Stimulated activated naive CD8-positive, alpha-beta T cell treated with anti-CD3 and anti-CD28 coated beads, Interleukin-15, amount 100 ng/mL, for 72 hours (primary cell): ENCODE results near the gene ADGRG3.
A peak's percentile ranks its signal among the peaks of the same experiment; 100 is the strongest.
"Not testable (repeated sequence)": the region's sequence is repeated elsewhere in the genome, so short reads cannot be mapped to it uniquely, and the experiment has no call there.

Source experiments
- ATAC-seq: fragments of 150-1000 bp; cut with Tn5 transposase; 2 replicates; pipeline ENCODE4 v1.10.0; 2021; ENCODE audit warnings: mild to moderate bottlenecking, moderate library complexity
- DNase-seq, 2 donors: peaks; one replicate each; pipeline ENCODE4 v3.0.0; 2021 to 2022
- H3K27ac Mint-ChIP-seq, 2 donors: one replicate each; pipeline ENCODE4 v1.8.0; 2022; ENCODE audit warnings: mild to moderate bottlenecking in 2 of 2, mixed read lengths in 2 of 2, moderate library complexity in 2 of 2
- H3K27me3 Mint-ChIP-seq: one replicate; pipeline ENCODE4 v1.8.0; 2022; ENCODE audit warnings: mixed read lengths
- H3K4me1 Mint-ChIP-seq: one replicate; pipeline ENCODE4 v1.8.0; 2022; ENCODE audit warnings: mild to moderate bottlenecking, mixed read lengths
- H3K4me3 Mint-ChIP-seq, 2 donors: one replicate each; pipeline ENCODE4 v1.8.0; 2022; ENCODE audit warnings: mild to moderate bottlenecking in 2 of 2, mixed read lengths in 2 of 2, moderate library complexity in 1 of 2
- H3K9me3 Mint-ChIP-seq, 2 donors: one replicate each; pipeline ENCODE4 v1.8.0; 2022; ENCODE audit warnings: mixed read lengths in 2 of 2

Gene ADGRG3

DNA sequence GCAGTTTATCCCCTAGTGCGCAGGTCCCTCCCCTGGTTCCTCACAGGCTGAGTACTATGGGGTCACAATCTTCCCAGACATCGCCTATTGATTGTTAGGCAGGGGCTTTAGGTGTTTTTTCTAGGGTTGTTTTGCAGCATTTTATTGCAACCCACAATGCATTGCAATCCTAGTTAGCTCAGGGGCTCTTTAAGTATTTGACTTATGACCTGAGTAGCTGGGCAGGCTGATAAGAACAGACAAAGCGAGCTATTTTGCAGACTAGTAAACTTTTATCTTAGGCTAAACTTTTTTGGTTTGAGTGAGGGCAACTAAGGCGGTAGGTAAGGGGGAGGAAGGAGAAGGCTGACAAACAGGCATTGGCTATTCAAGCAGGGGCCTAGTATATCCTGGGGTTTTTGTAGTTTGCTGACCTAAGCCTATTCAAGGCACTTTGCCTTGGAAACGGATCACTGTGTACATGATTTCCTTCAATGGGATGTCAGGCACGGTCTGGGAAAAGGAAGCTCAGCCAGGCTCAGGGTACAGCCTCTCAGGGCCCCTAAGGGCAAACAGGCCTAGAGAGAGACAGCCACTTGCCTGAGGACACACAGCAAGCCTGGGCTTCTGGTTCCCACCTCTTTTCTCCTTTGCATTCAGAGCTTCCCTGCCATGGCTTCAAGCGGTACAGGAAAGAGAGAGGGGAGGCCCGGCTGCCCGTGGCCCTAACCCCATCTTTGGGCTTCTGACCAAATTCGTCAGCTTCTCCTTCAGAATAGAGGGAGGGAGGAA is 32.9 kb downstream of the ADGRG3 start:
- Mint-ChIP-seq H3K4me3 (no peak overlapping the region), H3K27ac (peak overlapping the region in 1 of 2 donors; percentile 38), H3K9me3 (no peaks in the 10 kb centered on the region), H3K4me1 (no peaks in the 10 kb centered on the region), H3K27me3 (no peaks in the 10 kb centered on the region)
- no peak for ATAC-seq
- no peak for DNase-seq

DNA sequence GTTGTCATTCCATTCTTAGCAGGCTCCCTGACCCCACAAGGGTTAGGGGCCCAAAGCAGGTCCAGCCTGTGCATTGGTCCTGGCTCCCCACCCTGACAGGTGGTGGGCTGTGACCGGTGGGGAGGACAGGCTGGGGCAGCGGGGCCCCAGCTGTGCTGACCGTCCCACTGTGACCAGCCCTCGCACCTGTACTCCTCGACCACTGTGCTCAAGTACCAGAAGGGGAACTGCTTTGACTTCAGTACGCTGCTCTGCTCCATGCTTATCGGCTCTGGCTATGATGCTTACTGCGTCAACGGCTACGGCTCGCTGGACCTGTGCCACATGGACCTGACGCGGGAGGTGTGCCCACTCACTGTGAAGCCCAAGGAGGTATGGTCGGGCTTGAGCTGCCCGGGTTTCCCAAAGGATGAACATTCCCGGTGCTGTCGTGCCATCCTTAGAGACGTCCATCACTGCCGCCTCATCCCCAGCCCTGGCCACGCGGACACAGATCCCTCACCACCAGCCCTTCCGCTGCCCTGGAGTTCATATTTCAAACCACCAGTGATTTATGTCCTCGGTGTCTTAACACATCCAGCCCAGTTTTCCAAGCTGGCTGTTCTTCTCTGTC is 33.8 kb downstream of the ADGRG3 start:
- no peak for ATAC-seq
- H3K27ac Mint-ChIP-seq: peak overlapping the region in 1 of 2 donors; percentile 49
- H3K4me1 Mint-ChIP-seq: no peaks in the 10 kb centered on the region

DNA sequence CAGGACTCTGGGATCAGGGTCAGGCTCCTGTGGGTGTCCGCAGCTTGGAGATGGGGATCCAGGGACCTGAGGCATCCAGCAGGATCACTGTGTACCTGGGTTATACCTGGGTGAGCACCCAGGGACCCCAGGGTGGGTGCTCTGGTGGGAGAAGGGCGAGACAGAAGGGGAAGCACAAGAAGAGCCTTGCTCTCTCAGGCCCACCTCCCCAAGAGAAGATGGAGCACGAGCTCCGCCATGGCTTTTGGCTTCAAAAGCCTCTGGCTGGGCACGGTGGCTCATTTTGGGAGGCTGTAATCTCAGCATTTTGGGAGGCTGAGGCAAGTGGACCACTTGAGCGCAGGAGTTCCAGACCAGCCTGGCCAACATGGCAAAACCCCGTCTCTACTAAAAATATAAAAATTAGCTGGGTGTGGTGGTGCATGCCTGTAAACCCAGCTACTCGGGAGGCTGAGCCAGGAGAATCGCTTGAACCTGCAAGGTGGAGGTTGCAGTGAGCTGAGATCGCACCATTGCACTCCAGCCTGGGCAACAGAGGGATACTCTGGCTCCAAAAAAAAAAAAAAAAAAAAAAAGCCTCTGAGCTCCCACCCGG is 35.4 kb downstream of the ADGRG3 start:
- Mint-ChIP-seq H3K4me3 (no peak overlapping the region), H3K27me3 (peaks cover 11% of the 10 kb centered on the region), H3K9me3 (peaks cover 8 to 11% of the 10 kb centered on the region in 2 donors), H3K4me1 (peaks cover 7% of the 10 kb centered on the region), H3K27ac (no peak overlapping the region)
- ATAC-seq (no peak), DNase-seq (no peak)

More for the DNA sequence above, 33.8 kb downstream of the ADGRG3 start:
- Mint-ChIP-seq H3K4me3 (no peak overlapping the region), H3K9me3 (peaks cover 7 to 8% of the 10 kb centered on the region in 2 donors), H3K27me3 (peaks cover 4% of the 10 kb centered on the region)
- DNase-seq: no peak

DNA sequence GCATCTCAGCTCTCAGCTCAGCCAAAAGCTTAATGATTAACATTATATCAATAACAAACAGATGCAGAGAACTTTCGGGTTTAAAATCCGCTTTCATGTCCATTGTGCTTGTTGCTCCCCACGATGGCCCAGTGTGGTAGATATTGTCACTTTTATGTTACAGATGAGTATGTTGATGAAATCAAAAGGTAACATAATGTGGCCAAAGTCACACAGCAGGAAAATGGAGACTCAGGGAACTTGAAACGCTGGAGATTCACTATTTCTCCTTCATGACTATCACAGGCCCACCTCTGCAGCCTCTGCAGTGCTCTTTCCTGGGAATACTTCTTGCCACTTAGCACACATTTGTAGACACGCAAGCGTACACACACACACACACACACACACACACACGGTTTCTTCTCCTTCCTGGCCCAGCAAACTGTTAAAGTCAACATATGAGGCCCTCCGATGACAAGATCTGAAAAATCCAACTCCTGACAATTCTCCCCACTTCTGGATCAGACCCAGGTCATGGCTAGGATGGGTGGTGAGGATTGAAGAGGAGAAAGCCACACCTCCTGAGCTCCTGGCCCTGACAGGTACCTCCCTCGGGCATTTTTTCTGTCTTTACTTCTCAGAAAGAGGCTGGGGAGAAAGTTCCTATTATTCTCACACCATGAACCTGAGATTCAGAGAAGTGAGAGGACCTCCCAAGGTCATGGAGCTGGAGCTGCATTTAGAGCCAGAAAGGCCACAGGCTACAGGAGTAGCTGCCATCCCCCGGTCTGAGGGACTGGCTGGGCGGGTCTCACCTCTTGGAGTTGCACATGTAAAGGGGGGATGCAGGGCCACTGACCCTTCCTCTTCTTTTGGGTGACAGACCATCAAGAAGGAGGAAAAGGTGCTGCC is 36.2 kb downstream of the ADGRG3 start:
- Mint-ChIP-seq H3K27me3 (peaks cover 11% of the 10 kb centered on the region), H3K4me1 (peaks cover 7% of the 10 kb centered on the region), H3K9me3 (peaks cover 8 to 11% of the 10 kb centered on the region in 2 donors), H3K27ac (peak overlapping the region in 1 of 2 donors; percentile 91), H3K4me3 (no peak overlapping the region)
- ATAC-seq (no peak), DNase-seq (no peak)

DNA sequence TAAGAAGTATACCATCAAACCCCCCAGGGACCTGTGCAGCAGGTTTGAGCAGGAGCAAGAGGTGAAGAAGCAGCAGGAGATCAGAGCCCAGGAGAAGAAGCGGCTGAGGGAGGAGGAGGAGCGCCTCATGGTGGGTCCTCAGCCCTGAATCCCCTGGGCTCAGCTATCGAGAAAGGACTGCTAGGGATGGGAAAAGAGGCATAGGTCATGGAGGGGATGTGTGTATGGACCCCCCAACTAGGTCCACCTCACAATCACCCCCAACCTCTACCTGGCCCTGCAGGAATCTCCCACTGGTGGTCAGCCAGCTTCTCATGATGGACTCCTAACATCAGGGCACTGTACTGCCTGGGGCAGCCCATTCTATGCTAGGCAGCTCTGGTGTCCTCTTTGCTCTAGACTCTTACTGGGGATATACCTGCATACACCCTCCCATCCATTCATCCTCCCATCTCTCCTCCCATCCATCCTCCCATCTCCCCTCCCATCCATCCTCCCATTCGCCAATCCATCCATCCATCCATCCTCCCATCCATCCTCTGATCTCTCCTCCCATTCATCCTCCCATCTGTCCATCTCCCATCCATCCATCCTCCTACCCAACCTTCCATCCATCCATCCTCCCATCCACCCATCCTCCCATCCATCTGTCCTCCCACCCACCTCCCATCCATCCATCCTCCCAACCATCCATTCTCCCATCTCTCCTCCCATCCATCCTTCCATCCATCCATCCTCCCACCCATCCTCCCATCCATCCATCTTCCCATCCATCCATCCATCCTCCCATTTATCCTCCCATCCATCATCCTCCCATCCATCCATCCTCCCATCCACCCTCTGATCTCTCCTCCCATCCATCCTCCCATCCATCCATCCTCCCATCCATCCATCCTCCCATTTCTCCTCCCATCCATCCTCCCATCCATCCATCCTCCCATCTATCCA is 37.1 kb downstream of the ADGRG3 start:
- peaks cover 11% of the 10 kb centered on the region for H3K27me3 Mint-ChIP-seq
- H3K9me3 Mint-ChIP-seq: peaks cover 8 to 11% of the 10 kb centered on the region in 2 donors
- DNase-seq: no peak
- ATAC-seq: no peak
- no peak overlapping the region for H3K4me3 Mint-ChIP-seq
- H3K4me1 Mint-ChIP-seq: peaks cover 7% of the 10 kb centered on the region
- H3K27ac Mint-ChIP-seq: no peak overlapping the region

DNA sequence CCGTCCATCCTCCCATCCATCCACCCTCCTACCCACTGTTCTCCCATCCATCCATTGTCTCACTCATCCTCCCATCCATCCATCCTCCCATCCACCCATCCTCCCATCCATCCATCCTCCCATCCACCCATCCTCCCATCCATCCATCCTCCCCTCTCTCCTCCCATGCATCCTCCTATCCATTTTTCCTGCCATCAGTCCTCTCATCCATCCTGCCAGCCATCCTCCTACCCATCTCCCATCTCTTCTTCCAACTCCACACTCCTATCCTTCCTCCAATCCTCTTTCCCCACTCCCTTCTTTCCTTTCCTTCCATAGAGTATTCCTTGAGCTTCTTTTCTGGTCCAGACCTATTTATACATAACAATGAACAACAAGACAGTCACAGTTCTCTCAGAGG is 38.6 kb downstream of the ADGRG3 start:
- H3K4me1 Mint-ChIP-seq: peaks cover 7% of the 10 kb centered on the region
- no peak overlapping the region for H3K4me3 Mint-ChIP-seq
- peaks cover 8 to 11% of the 10 kb centered on the region in 2 donors for H3K9me3 Mint-ChIP-seq
- no peak for ATAC-seq
- no peak for DNase-seq
- H3K27ac Mint-ChIP-seq: peak overlapping the region; percentile 29 to 66
- peaks cover 11% of the 10 kb centered on the region for H3K27me3 Mint-ChIP-seq

DNA sequence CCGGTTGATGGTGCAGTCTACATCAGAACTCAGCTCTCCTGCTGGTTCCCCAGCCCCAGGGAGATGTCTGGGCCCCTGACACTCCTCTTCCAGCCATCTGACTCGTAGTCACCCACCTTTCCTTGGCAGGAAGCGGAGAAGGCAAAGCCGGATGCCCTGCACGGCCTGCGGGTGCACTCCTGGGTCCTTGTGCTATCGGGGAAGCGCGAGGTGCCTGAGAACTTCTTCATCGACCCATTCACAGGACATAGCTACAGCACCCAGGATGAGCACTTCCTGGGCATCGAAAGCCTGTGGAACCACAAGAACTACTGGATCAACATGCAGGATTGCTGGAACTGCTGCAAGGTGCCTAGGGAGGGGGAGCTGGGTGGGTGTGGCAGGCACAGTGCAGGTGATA is 39.2 kb downstream of the ADGRG3 start:
- no peak for ATAC-seq

DNA sequence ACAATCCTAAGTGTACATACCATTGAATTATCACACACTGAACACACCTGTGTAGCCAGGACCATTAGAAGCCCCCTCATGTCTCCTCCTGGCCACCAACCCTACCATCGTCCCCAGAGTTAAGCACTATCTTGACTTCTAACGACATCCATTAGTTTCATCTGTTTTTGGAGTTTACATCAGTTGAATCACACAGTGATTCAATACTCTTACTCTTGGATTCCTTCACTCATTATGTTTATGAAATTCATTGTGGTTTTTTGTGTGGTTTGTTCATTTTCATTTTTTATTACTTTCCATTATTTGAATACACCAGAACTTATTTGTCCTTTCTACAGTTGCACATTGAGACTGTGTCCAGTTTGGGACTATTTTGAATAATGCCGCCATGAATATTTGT is 40.1 kb downstream of the ADGRG3 start:
- Mint-ChIP-seq H3K27me3 (peaks cover 11% of the 10 kb centered on the region), H3K9me3 (peaks cover 8 to 11% of the 10 kb centered on the region in 2 donors), H3K27ac (peak overlapping the region in 1 of 2 donors; percentile 89), H3K4me1 (peaks cover 7% of the 10 kb centered on the region), H3K4me3 (no peak overlapping the region)
- ATAC-seq (peak; percentile 59), DNase-seq (no peak)

More for the DNA sequence above, 39.2 kb downstream of the ADGRG3 start:
- H3K9me3 Mint-ChIP-seq: peaks cover 8 to 11% of the 10 kb centered on the region in 2 donors
- DNase-seq: no peak
- no peak overlapping the region for H3K4me3 Mint-ChIP-seq
- H3K27me3 Mint-ChIP-seq: peaks cover 11% of the 10 kb centered on the region
- H3K27ac Mint-ChIP-seq: peak overlapping the region in 1 of 2 donors; percentile 64
- H3K4me1 Mint-ChIP-seq: peaks cover 7% of the 10 kb centered on the region

DNA sequence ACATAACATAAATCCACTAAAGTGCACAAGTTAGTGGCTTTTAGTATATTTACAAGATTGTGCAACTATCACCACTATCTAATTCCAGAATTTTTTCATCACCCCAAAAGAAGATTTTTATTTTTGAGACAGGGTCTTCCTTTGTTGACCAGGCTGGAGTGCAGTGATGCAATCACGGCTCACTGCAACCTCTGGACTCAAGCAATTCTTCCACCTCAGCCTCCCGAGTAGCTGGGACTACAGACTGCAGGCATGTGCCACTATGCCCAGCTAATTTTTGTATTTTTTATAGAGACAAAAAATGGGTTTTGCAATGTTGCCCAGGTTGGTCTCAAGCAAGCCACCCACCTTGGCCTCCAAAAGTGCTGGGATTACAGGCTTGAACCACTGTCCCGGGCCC is 41.6 kb downstream of the ADGRG3 start:
- Mint-ChIP-seq H3K27ac (no peak overlapping the region), H3K9me3 (peaks cover 8 to 11% of the 10 kb centered on the region in 2 donors), H3K27me3 (peaks cover 11% of the 10 kb centered on the region), H3K4me1 (peaks cover 7% of the 10 kb centered on the region), H3K4me3 (no peak overlapping the region)
- no peak for ATAC-seq
- no peak for DNase-seq

DNA sequence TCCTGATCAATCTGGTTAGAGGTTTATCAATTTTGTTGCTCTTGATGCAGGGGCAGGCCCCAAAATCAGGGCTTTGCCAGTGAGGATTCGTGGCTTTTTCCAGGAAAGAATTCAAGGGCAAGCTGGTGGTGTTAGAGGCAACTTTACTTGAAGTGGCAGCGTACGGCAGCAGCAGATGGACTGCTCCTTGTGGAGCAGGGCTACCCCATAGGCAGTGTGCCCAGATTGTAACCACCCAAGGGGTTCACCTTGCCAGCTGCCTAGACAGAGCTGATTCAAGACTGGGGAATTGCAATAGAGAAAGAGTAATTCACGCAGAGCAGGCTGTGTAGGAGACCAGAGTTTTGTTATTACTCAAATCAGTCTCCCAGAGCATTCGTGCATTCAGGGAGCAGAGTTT is 43.2 kb downstream of the ADGRG3 start:
- Mint-ChIP-seq H3K27ac (no peak overlapping the region), H3K4me1 (peaks cover 7% of the 10 kb centered on the region), H3K4me3 (no peak overlapping the region), H3K27me3 (peaks cover 11% of the 10 kb centered on the region), H3K9me3 (peaks cover 6 to 9% of the 10 kb centered on the region in 2 donors)
- ATAC-seq (no peak), DNase-seq (no peak)

DNA sequence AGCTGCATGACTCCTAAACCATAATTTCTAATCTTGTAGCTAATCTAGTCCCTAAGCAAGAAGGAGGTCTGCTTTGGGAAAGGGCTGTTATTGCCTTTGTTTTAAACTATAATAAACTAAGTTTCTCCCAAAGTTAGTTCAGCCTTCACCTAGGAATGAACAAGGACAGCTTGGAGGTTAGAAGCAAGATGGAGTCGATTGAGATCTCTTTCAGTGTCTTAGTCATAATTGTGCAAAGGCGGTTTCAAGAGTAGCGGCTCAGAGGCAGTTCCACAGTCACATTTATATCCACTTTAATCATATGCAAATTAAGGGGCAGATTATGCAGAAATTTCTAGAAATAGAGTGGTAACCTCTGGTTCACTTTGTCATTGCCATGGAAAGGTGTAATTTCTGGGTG is 43.9 kb downstream of the ADGRG3 start:
- H3K27ac Mint-ChIP-seq: no peak overlapping the region
- peaks cover 7% of the 10 kb centered on the region for H3K4me1 Mint-ChIP-seq
- no peak for ATAC-seq
- no peak for DNase-seq
- H3K4me3 Mint-ChIP-seq: no peak overlapping the region
- peaks cover 5% of the 10 kb centered on the region for H3K27me3 Mint-ChIP-seq
- H3K9me3 Mint-ChIP-seq: peaks cover 0 to 2% of the 10 kb centered on the region in 2 donors

DNA sequence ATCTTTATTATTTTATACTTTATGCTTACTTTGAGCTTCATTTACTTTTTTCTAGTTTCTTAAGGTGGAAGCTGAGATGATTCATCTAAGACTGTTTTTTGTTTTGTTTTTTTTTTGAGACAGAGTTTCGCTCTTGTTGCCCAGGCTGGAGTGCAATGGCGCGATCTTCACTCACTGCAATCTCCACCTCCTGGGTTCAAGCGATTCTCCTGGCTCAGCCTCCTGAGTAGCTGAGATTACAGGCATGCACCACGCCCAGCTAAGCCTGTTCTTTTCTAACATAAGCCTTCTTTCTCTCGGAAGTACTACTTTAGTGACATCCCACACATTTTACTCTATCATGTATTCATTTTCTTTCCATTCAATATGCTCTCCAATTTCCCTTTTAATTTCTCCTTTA is 44.5 kb downstream of the ADGRG3 start:
- not testable (repeated sequence) for H3K27ac Mint-ChIP-seq, H3K9me3 Mint-ChIP-seq, H3K4me3 Mint-ChIP-seq, ATAC-seq, DNase-seq, H3K27me3 Mint-ChIP-seq, H3K4me1 Mint-ChIP-seq

DNA sequence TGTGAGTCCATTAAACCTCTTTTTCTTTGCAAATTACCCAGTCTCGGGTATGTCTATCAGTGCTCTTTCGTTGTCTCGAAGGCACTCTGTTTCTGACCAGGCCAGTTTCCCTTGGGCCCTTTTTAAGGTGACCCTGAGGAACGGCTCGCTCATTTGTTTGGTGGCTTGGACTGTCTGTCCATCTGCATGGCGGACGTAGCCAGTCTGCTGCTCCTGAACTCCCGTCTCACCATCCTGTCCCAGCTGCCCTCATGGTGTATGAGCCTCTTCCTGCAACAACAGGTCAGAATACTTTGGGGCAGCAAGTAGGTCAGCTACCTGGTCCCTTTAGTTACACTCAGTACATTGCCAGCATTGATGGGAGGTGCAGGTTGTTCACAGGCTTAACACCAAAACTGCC is 45.5 kb downstream of the ADGRG3 start:
- Mint-ChIP-seq H3K9me3 (no peaks in the 10 kb centered on the region), H3K27me3 (no peaks in the 10 kb centered on the region), H3K4me1 (no peaks in the 10 kb centered on the region), H3K4me3 (no peak overlapping the region), H3K27ac (no peak overlapping the region)
- no peak for ATAC-seq
- no peak for DNase-seq

DNA sequence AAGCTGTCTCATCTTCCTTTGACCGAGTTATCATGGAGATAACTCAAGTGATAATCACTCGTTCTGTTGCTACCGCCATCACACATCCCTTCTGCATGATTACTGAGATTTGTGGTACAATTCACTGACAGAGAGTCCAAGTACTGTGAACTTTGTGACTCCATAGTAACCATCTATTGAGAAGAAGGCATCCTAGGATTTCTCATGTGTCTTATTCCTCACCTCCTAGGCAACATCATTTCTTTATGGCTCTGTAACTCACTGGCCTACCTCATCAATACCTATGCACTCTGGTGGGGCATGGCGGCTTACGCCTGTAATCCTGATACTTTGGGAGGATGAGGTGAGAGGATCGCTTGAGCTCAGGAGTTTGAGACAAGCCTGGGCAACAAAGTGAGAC is 45.9 kb downstream of the ADGRG3 start:
- Mint-ChIP-seq H3K27me3 (no peaks in the 10 kb centered on the region), H3K4me1 (no peaks in the 10 kb centered on the region), H3K27ac (no peak overlapping the region), H3K4me3 (no peak overlapping the region), H3K9me3 (no peaks in the 10 kb centered on the region)
- no peak for DNase-seq
- no peak for ATAC-seq
